CD4-positive, alpha-beta memory T cell (primary cell): ENCODE data around the gene TUBA1B. TPM values are rescaled to one million over a fixed set of nuclear protein-coding genes. Genes with fewer than 3 reads are reported as not detected.

Source experiments
- CTCF ChIA-PET: fragments of 350-600 bp; sonication (Branson Sonifier 250); formaldehyde crosslinking; loops from one replicate; lab custom pipeline; 2021; ENCODE audit warnings: inconsistent platforms; ENCODE audit not compliant: partially characterized antibody; lab: Charles Lee
- POLR2A ChIA-PET: fragments of 350-600 bp; sonication (Branson Sonifier 250); formaldehyde crosslinking; loops from one replicate; lab custom pipeline; 2021; ENCODE audit not compliant: partially characterized antibody; lab: Charles Lee
- DNase-seq, 5 donors: peaks; one replicate each; pipeline versions ENCODE4 v3.0.0 to v3.0.0-alpha.2; 2020 to 2022; ENCODE audit warnings: mixed read lengths in 1 of 5
- H3K27ac ChIP-seq: one replicate; pipeline ENCODE4 v1.7.0; 2013; ENCODE audit warnings: low read depth, low read length
- H3K27me3 ChIP-seq: 2 replicates; pipeline ENCODE4 v1.7.0; 2013; ENCODE audit warnings: mild to moderate bottlenecking, low read length, moderate library complexity; ENCODE audit not compliant: insufficient read depth
- H3K36me3 ChIP-seq: 2 replicates; pipeline ENCODE4 v1.7.0; 2013; ENCODE audit warnings: mild to moderate bottlenecking, low read length, moderate library complexity; ENCODE audit not compliant: insufficient read depth
- H3K4me1 ChIP-seq: 2 replicates; pipeline ENCODE4 v1.7.0; 2013; ENCODE audit warnings: mild to moderate bottlenecking, low read length, moderate library complexity; ENCODE audit not compliant: insufficient read depth
- H3K4me3 ChIP-seq, 2 donors: one replicate each; pipeline ENCODE4 v1.7.0; 2013; ENCODE audit warnings: low read length in 2 of 2, mild to moderate bottlenecking in 1 of 2
- H3K9me3 ChIP-seq, 2 donors: one replicate each; pipeline ENCODE4 v1.7.0; 2013; ENCODE audit warnings: low read length in 2 of 2, control low read depth in 1 of 2; ENCODE audit not compliant: control insufficient read depth in 1 of 2
- H3K27ac Mint-ChIP-seq, 7 donors: one replicate each; pipeline ENCODE4 v1.8.0; 2020 to 2021; ENCODE audit warnings: mixed read lengths in 7 of 7, mild to moderate bottlenecking in 6 of 7, inconsistent platforms in 3 of 7, moderate library complexity in 3 of 7
- H3K27me3 Mint-ChIP-seq, 2 donors: one replicate each; pipeline ENCODE4 v1.8.0; 2020 to 2021; ENCODE audit warnings: mixed read lengths in 2 of 2
- H3K36me3 Mint-ChIP-seq, 2 donors: one replicate each; pipeline ENCODE4 v1.8.0; 2020 to 2021; ENCODE audit warnings: mixed read lengths in 2 of 2, inconsistent platforms in 1 of 2, mild to moderate bottlenecking in 1 of 2
- H3K4me1 Mint-ChIP-seq, 4 donors: one replicate each; pipeline ENCODE4 v1.8.0; 2020 to 2021; ENCODE audit warnings: mixed read lengths in 4 of 4, mild to moderate bottlenecking in 1 of 4
- H3K4me3 Mint-ChIP-seq, 8 donors: one replicate each; pipeline ENCODE4 v1.8.0; 2020 to 2021; ENCODE audit warnings: mixed read lengths in 8 of 8, mild to moderate bottlenecking in 7 of 8, moderate library complexity in 6 of 8, inconsistent platforms in 3 of 8
- H3K9me3 Mint-ChIP-seq, 8 donors: one replicate each; pipeline ENCODE4 v1.8.0; 2020 to 2021; ENCODE audit warnings: mixed read lengths in 8 of 8, mild to moderate bottlenecking in 5 of 8, inconsistent platforms in 3 of 8, moderate library complexity in 1 of 8
- intact Hi-C: fragments of 100-400 bp; cut with micrococcal nuclease; formaldehyde crosslinking; loops from one replicate; pipeline ENCODE4 v1.15.1; 2023
- polyA plus RNA-seq, 2 donors: library from polyadenylated mRNA; unstranded; fragments of 300-500 nt; fragmentation: Illumina TruSeq; gene quantifications; one replicate each; pipeline ENCODE4 v1.2.3, GENCODE V29; 2021
- total RNA-seq, 2 experiments: library from RNA; stranded (reverse); gene quantifications; one replicate each; pipeline ENCODE4 v1.2.3, GENCODE V29; 2021

The TUBA1B gene
- total and polyA plus RNA-seq, 4 experiments from 2014 or later, result 332 to 573 (median 386) TPM

- H3K27me3 ChIP-seq, result peaks cover 47% of the 10 kb centered on the region
- no peaks in the 10 kb centered on the region for H3K9me3 Mint-ChIP-seq
- no peak overlapping the region for H3K4me3 ChIP-seq
- H3K9me3 ChIP-seq, result no peaks in the 10 kb centered on the region
- H3K36me3 ChIP-seq, result no peaks in the 10 kb centered on the region
- no peak overlapping the region for H3K27ac ChIP-seq
- peaks cover 31 to 46% of the 10 kb centered on the region in 2 donors for H3K27me3 Mint-ChIP-seq
- no peak for DNase-seq
- CTCF ChIA-PET, result interaction anchor here (0.7 to 7.7 kb wide), 36 partner anchors 7 to 336 kb away, joined by 3 to 116 read pairs (median 8); partner anchors contain the start of genes LMBR1L, RHEBL1, TROAP and TUBA1A
- no peaks in the 10 kb centered on the region for H3K36me3 Mint-ChIP-seq
- intact Hi-C loops, result loop anchor here (1.0 to 5.0 kb wide), 7 partner anchors 9 to 146 kb away; partner anchors contain the start of genes LMBR1L, RHEBL1 and TUBA1A
- H3K27ac Mint-ChIP-seq, result peak overlapping the region in 1 of 7 donors; percentile 67
- peaks cover 62% of the 10 kb centered on the region for H3K4me1 ChIP-seq
- POLR2A ChIA-PET, result interaction anchor here (1.0 to 4.4 kb wide), 11 partner anchors 11 to 148 kb away, joined by 3 to 47 read pairs (median 4); partner anchors contain the start of genes LMBR1L, RHEBL1, TUBA1A and TUBA1B
- H3K4me1 Mint-ChIP-seq, result peaks cover 29 to 71% (median 46%) of the 10 kb centered on the region in 4 donors
- peak overlapping the region in 5 of 8 donors; percentile 10 to 83 (median 51) for H3K4me3 Mint-ChIP-seq
Observed at GRCh38 chr12:49088932-49089330, 42.3 kb downstream of the TUBA1B start.

GRCh38 chr12:49088150-49088931 is 42.9 kb downstream of the TUBA1B start:
- no peak overlapping the region for H3K27ac ChIP-seq
- peak; percentile 68 to 73 (median 69) for DNase-seq
- H3K9me3 ChIP-seq, result no peaks in the 10 kb centered on the region
- Mint-ChIP-seq H3K9me3 (no peaks in the 10 kb centered on the region), H3K36me3 (no peaks in the 10 kb centered on the region), H3K27me3 (peaks cover 26 to 41% of the 10 kb centered on the region in 2 donors), H3K27ac (peak overlapping the region in 4 of 7 donors; percentile 2 to 67 (median 37)), H3K4me3 (peak overlapping the region in 7 of 8 donors; percentile 17 to 83 (median 56)), H3K4me1 (peaks cover 23 to 65% (median 40%) of the 10 kb centered on the region in 4 donors)
- ChIA-PET CTCF (interaction anchor here (0.7 to 7.7 kb wide), 41 partner anchors 8 to 335 kb away, joined by 3 to 116 read pairs (median 7); partner anchors contain the start of genes LMBR1L, RHEBL1, TROAP and TUBA1A), POLR2A (interaction anchor here (1.0 to 4.4 kb wide), 11 partner anchors 10 to 148 kb away, joined by 3 to 47 read pairs (median 5); partner anchors contain the start of genes LMBR1L, RHEBL1, TUBA1A and TUBA1B)
- H3K36me3 ChIP-seq, result no peaks in the 10 kb centered on the region
- peaks cover 41% of the 10 kb centered on the region for H3K27me3 ChIP-seq
- peaks cover 56% of the 10 kb centered on the region for H3K4me1 ChIP-seq
- no peak overlapping the region for H3K4me3 ChIP-seq
- intact Hi-C loops, result loop anchor here (1.0 to 5.0 kb wide), 7 partner anchors 10 to 147 kb away; partner anchors contain the start of genes LMBR1L, RHEBL1 and TUBA1A

GRCh38 chr12:49086116-49086515 is 45.1 kb downstream of the TUBA1B start:
- Mint-ChIP-seq H3K9me3 (no peaks in the 10 kb centered on the region), H3K36me3 (no peaks in the 10 kb centered on the region), H3K27me3 (peaks cover 16 to 24% of the 10 kb centered on the region in 2 donors), H3K4me3 (no peak overlapping the region), H3K4me1 (peaks cover 20 to 43% (median 31%) of the 10 kb centered on the region in 4 donors), H3K27ac (no peak overlapping the region)
- Histone ChIP-seq H3K36me3 (no peaks in the 10 kb centered on the region), H3K4me1 (peaks cover 40% of the 10 kb centered on the region), H3K4me3 (no peak overlapping the region), H3K9me3 (no peaks in the 10 kb centered on the region), H3K27ac (no peak overlapping the region), H3K27me3 (peaks cover 19% of the 10 kb centered on the region)
- ChIA-PET POLR2A (interaction anchor here (1.7 to 4.4 kb wide), 3 partner anchors 23 to 45 kb away, joined by 4 to 47 read pairs (median 23); partner anchors contain the start of genes LMBR1L and TUBA1B), CTCF (interaction anchor here (0.8 to 7.7 kb wide), 16 partner anchors 7 to 148 kb away, joined by 3 to 116 read pairs (median 12); partner anchors contain the start of genes DHH, LMBR1L, RHEBL1 and TUBA1A)
- no peak for DNase-seq
- intact Hi-C loops, result loop anchor here (5.0 kb wide), 1 partner anchor 101 kb away; the partner anchor contains the start of gene TUBA1A

GRCh38 chr12:49084438-49084837 is 46.8 kb downstream of the TUBA1B start:
- peaks cover 9 to 14% of the 10 kb centered on the region in 2 donors for H3K27me3 Mint-ChIP-seq
- no peaks in the 10 kb centered on the region for H3K9me3 Mint-ChIP-seq
- H3K4me3 Mint-ChIP-seq, result no peak overlapping the region
- POLR2A ChIA-PET, result interaction anchor here (1.0 to 1.7 kb wide), 4 partner anchors 10 to 151 kb away, joined by 4 to 6 read pairs (median 4); partner anchors contain the start of genes DHH and LMBR1L
- H3K36me3 Mint-ChIP-seq, result no peaks in the 10 kb centered on the region
- Histone ChIP-seq H3K27ac (no peak overlapping the region), H3K27me3 (peaks cover 9% of the 10 kb centered on the region), H3K36me3 (no peaks in the 10 kb centered on the region), H3K9me3 (no peaks in the 10 kb centered on the region), H3K4me1 (peaks cover 23% of the 10 kb centered on the region), H3K4me3 (no peak overlapping the region)
- intact Hi-C loops, result no loop called here
- H3K27ac Mint-ChIP-seq, result no peak overlapping the region
- CTCF ChIA-PET, result interaction anchor here (0.9 to 7.7 kb wide), 11 partner anchors 9 to 193 kb away, joined by 4 to 116 read pairs (median 9); partner anchors contain the start of genes DHH, RHEBL1, TUBA1A and TUBA1B
- peaks cover 12 to 27% (median 20%) of the 10 kb centered on the region in 4 donors for H3K4me1 Mint-ChIP-seq
- DNase-seq, result no peak

GRCh38 chr12:49079793-49080192 is 51.4 kb downstream of the TUBA1B start:
- intact Hi-C loops, result no loop called here
- no peak for DNase-seq
- Mint-ChIP-seq H3K4me3 (no peak overlapping the region), H3K27me3 (peaks cover 1 to 5% of the 10 kb centered on the region in 2 donors), H3K36me3 (no peaks in the 10 kb centered on the region), H3K4me1 (no peaks in the 10 kb centered on the region), H3K27ac (peak overlapping the region in 1 of 7 donors; percentile 44), H3K9me3 (no peaks in the 10 kb centered on the region)
- H3K27ac ChIP-seq, result no peak overlapping the region
- H3K27me3 ChIP-seq, result no peaks in the 10 kb centered on the region
- no peak overlapping the region for H3K4me3 ChIP-seq
- CTCF ChIA-PET, result interaction anchor here (1.2 to 4.8 kb wide), 4 partner anchors 9 to 36 kb away, joined by 5 to 38 read pairs (median 11); no protein-coding TSS in a partner anchor
- POLR2A ChIA-PET, result no interaction called here
- no peaks in the 10 kb centered on the region for H3K9me3 ChIP-seq
- no peaks in the 10 kb centered on the region for H3K36me3 ChIP-seq
- H3K4me1 ChIP-seq, result no peaks in the 10 kb centered on the region
